OCI-LY7 (cell line): Measurements from ENCODE around the gene PRKN.

Source experiments
- CTCF ChIP-seq: fragments of 200-600 bp; sonication (generic); conservative IDR thresholded peaks from 2 replicates; pipeline ENCODE4 v1.5.1; 2014; ENCODE audit warnings: mild to moderate bottlenecking, antibody characterized with exemption, low read length, moderate library complexity, mixed read lengths
- EZH2phosphoT487 ChIP-seq: fragments of 200-600 bp; sonication (generic); IDR thresholded peaks from 2 replicates; pipeline ENCODE4 v1.6.1; 2018; ENCODE audit warnings: low read depth, borderline replicate concordance, mild to moderate bottlenecking, mixed run types, antibody characterized with exemption, low read length, moderate library complexity, mixed read lengths

- TF ChIP-seq CTCF (no peak), EZH2phosphoT487 (no peak)
Observed at GRCh38 chr6:161396539-161396938, 1331.0 kb downstream of the PRKN start.
